Neural cell (in vitro differentiated cells): Measurements from ENCODE around the gene RALGDS. TPM values are rescaled to one million over a fixed set of nuclear protein-coding genes. Genes with fewer than 3 reads are reported as not detected.

Experiments used
- H2AFZ ChIP-seq: fragments of 200-600, 300-800 bp; sonication (generic), shearing (Covaris generic); 2 replicates; pipeline ENCODE4 v1.6.0; 2014; ENCODE audit warnings: low read depth, mild to moderate bottlenecking, antibody characterized with exemption, low read length, moderate library complexity
- H3F3A ChIP-seq: fragments of 200-600 bp; shearing (Covaris generic); 2 replicates; pipeline ENCODE4 v1.6.1; 2016; ENCODE audit warnings: mild to moderate bottlenecking, moderate library complexity, mixed read lengths, antibody characterized with exemption, low read length; ENCODE audit not compliant: insufficient read depth, poor library complexity, severe bottlenecking
- H3K27ac ChIP-seq: fragments of 200-600, 300-800 bp; sonication (generic), shearing (Covaris generic); 2 replicates; pipeline ENCODE4 v1.5.1; 2014; ENCODE audit warnings: mild to moderate bottlenecking, low read length, moderate library complexity
- H3K27me3 ChIP-seq: fragments of 300-800, 200-600 bp; sonication (generic), shearing (Covaris generic); 2 replicates; pipeline ENCODE4 v1.6.0; 2014; ENCODE audit warnings: mild to moderate bottlenecking, low read depth, low read length, moderate library complexity; ENCODE audit not compliant: insufficient read depth
- H3K36me3 ChIP-seq: fragments of 300-800, 200-600 bp; sonication (generic), shearing (Covaris generic); 2 replicates; pipeline ENCODE4 v1.5.1; 2014; ENCODE audit warnings: mild to moderate bottlenecking, antibody characterized with exemption, low read length, moderate library complexity; ENCODE audit not compliant: insufficient read depth
- H3K4me2 ChIP-seq: fragments of 300-800, 200-600 bp; sonication (generic), shearing (Covaris generic); 2 replicates; pipeline ENCODE4 v1.6.0; 2014; ENCODE audit warnings: mild to moderate bottlenecking, low read length
- H3K4me3 ChIP-seq: fragments of 300-800, 200-600 bp; sonication (generic), shearing (Covaris generic); 2 replicates; pipeline ENCODE4 v1.5.1; 2014; ENCODE audit warnings: mild to moderate bottlenecking, low read length, moderate library complexity
- H3K79me2 ChIP-seq: fragments of 200-600 bp; shearing (Covaris generic); replicated peaks from 2 replicates; pipeline ENCODE4 v1.6.0; 2014; ENCODE audit warnings: mild to moderate bottlenecking, low read length, moderate library complexity; ENCODE audit not compliant: insufficient read depth
- H3K9ac ChIP-seq: fragments of 300-800, 200-600 bp; sonication (generic), shearing (Covaris generic); 2 replicates; pipeline ENCODE4 v1.6.1; 2016; ENCODE audit warnings: mild to moderate bottlenecking, low read length, mixed read lengths
- H3K9me2 ChIP-seq: fragments of 200-600 bp; shearing (Covaris generic); 2 replicates; pipeline ENCODE4 v1.6.1; 2016; ENCODE audit warnings: mild to moderate bottlenecking, low read length, mixed read lengths; ENCODE audit not compliant: insufficient read depth
- H3K9me3 ChIP-seq: fragments of 200-600, 300-800 bp; sonication (generic), shearing (Covaris generic); 2 replicates; pipeline ENCODE4 v1.6.1; 2016; ENCODE audit warnings: mild to moderate bottlenecking, mixed run types, low read length, moderate library complexity, mixed read lengths
- H4K20me1 ChIP-seq: fragments of 200-600 bp; shearing (Covaris generic); 2 replicates; pipeline ENCODE4 v1.6.1; 2016; ENCODE audit warnings: mild to moderate bottlenecking, mixed run types; ENCODE audit not compliant: insufficient read depth
- CTCF ChIP-seq: fragments of 450-650 bp; IDR thresholded peaks from 2 replicates; pipeline ENCODE4 v1.5.1; 2014; ENCODE audit warnings: antibody characterized with exemption, mild to moderate bottlenecking, moderate library complexity; ENCODE audit not compliant: poor library complexity, severe bottlenecking
- EP300 ChIP-seq: fragments of 450-650 bp; conservative IDR thresholded peaks from 2 replicates; pipeline ENCODE4 v1.6.1; 2014; ENCODE audit warnings: antibody characterized with exemption, mild to moderate bottlenecking, moderate library complexity; ENCODE audit not compliant: poor library complexity, severe bottlenecking
- EZH2 ChIP-seq: fragments of 200-600, 300-800 bp; shearing (Covaris generic), sonication (generic); IDR thresholded peaks from 2 replicates; pipeline ENCODE4 v1.6.1; 2014; ENCODE audit warnings: antibody characterized with exemption, low read length, borderline replicate concordance, mild to moderate bottlenecking; ENCODE audit not compliant: insufficient read depth, poor library complexity, severe bottlenecking
- MXI1 ChIP-seq: fragments of 450-650 bp; conservative IDR thresholded peaks from 2 replicates; pipeline ENCODE4 v1.6.1; 2014; ENCODE audit warnings: antibody characterized with exemption, mild to moderate bottlenecking; ENCODE audit not compliant: poor library complexity, severe bottlenecking
- POLR2AphosphoS5 ChIP-seq: IDR thresholded peaks from 2 replicates; pipeline ENCODE4 v1.6.1; 2012
- RAD21 ChIP-seq: fragments of 450-650 bp; conservative IDR thresholded peaks from 2 replicates; pipeline ENCODE4 v1.6.1; 2014; ENCODE audit warnings: antibody characterized with exemption, mild to moderate bottlenecking, moderate library complexity
- REST ChIP-seq: IDR thresholded peaks from 2 replicates; pipeline ENCODE4 v1.6.1; 2012; ENCODE audit warnings: borderline replicate concordance
- SMC3 ChIP-seq: fragments of 450-650 bp; conservative IDR thresholded peaks from 2 replicates; pipeline ENCODE4 v1.6.1; 2014; ENCODE audit warnings: antibody characterized with exemption, mild to moderate bottlenecking, moderate library complexity; ENCODE audit not compliant: poor library complexity
- TAF1 ChIP-seq: IDR thresholded peaks from 2 replicates; pipeline ENCODE4 v1.6.1; 2012; ENCODE audit warnings: low read depth
- polyA plus RNA-seq: library from polyadenylated mRNA; depleted of rRNA; stranded (reverse); fragments of >200 nt; gene quantifications from 2 replicates; pipeline ENCODE4 v1.2.3, GENCODE V29; 2014

The RALGDS gene
- polyA plus RNA-seq, 1 donor from 2014 or later = 174 TPM

DNA sequence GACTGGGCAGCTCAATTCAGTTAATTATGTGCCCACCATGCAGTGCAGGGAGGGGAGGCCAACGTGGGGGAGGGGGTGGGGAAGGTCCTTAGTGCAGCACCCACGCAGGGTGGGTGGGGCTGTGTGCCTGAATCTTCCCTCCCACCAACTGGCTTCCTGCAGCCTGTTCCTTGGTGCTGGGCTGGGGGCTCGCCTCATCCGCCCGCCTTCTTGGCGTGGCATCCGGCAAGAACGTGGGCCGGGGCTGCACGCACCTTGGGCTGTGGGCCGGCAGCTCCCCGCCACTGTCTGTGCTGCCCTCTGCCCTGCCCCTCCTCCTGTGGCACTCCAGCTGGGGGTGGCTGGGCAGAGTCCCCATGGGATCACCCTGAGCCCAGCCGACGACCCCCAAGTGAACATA lies 19.6 kb upstream of the RALGDS start:
- no peaks in the 10 kb centered on the region for H3K27me3 ChIP-seq
- no peak for TF ChIP-seq RAD21
- no peak for TF ChIP-seq MXI1
- no peak for TF ChIP-seq TAF1
- TF ChIP-seq EZH2 = no peak
- TF ChIP-seq REST = no peak
- TF ChIP-seq EP300 = no peak
- no peak for TF ChIP-seq CTCF
- no peak for TF ChIP-seq SMC3
- no peak for TF ChIP-seq POLR2AphosphoS5
- no peak overlapping the region for H3K27ac ChIP-seq
- H3K9ac ChIP-seq = no peak overlapping the region
- H3K4me3 ChIP-seq = no peak overlapping the region
- H3K36me3 ChIP-seq = no peaks in the 10 kb centered on the region
- no peaks in the 10 kb centered on the region for H3K9me2 ChIP-seq
- peaks cover 71% of the 10 kb centered on the region for H3K79me2 ChIP-seq
- H3K9me3 ChIP-seq = no peaks in the 10 kb centered on the region
- H3K4me2 ChIP-seq = no peak overlapping the region
- H2AFZ ChIP-seq = no peak overlapping the region
- no peaks in the 10 kb centered on the region for H3F3A ChIP-seq
- H4K20me1 ChIP-seq = peaks cover 4% of the 10 kb centered on the region

GRCh38 chr9:133140174-133140505 lies 19.1 kb upstream of the RALGDS start:
- Histone ChIP-seq H3K79me2 (peaks cover 68% of the 10 kb centered on the region), H3K27ac (no peak overlapping the region), H3K9me2 (no peaks in the 10 kb centered on the region), H3F3A (no peaks in the 10 kb centered on the region), H4K20me1 (peaks cover 7% of the 10 kb centered on the region), H3K27me3 (no peaks in the 10 kb centered on the region), H2AFZ (no peak overlapping the region), H3K36me3 (no peaks in the 10 kb centered on the region), H3K9me3 (no peaks in the 10 kb centered on the region), H3K9ac (no peak overlapping the region), H3K4me2 (no peak overlapping the region), H3K4me3 (no peak overlapping the region)
- no peak for TF ChIP-seq SMC3
- no peak for TF ChIP-seq POLR2AphosphoS5
